Lung (tissue), 12 donors: ENCODE data around the gene ADAMTS17. TPM values are rescaled to one million over a fixed set of nuclear protein-coding genes. Genes with fewer than 3 reads are reported as not detected.

Experiments
- ATAC-seq: fragments of 200-7000 bp; cut with Tn5 transposase; one replicate; pipeline ENCODE4 v1.9.1; 2020; ENCODE audit warnings: moderate number of reproducible peaks; ENCODE audit not compliant: insufficient read depth, low FRiP score
- DNase-seq, 3 donors: peaks; one replicate each; pipeline ENCODE4 v3.0.0-alpha.2; 2013 to 2017
- H3K27ac ChIP-seq, 2 donors: one replicate each; pipeline ENCODE4 v1.5.1; 2013; ENCODE audit warnings: mild to moderate bottlenecking in 2 of 2, moderate library complexity in 2 of 2, control low read depth in 1 of 2, inconsistent platforms in 1 of 2, low read depth in 1 of 2, low read length in 1 of 2
- H3K27me3 ChIP-seq, 3 donors: one replicate each; pipeline ENCODE4 v1.5.1; 2013; ENCODE audit warnings: low read length in 2 of 3; ENCODE audit not compliant: control insufficient read depth in 3 of 3, insufficient read depth in 3 of 3
- H3K36me3 ChIP-seq, 4 donors: one replicate each; pipeline ENCODE4 v1.5.1; 2013; ENCODE audit warnings: low read length in 4 of 4, mild to moderate bottlenecking in 1 of 4, moderate library complexity in 1 of 4; ENCODE audit not compliant: control insufficient read depth in 4 of 4, insufficient read depth in 4 of 4
- H3K4me1 ChIP-seq, 5 donors: one replicate each; pipeline ENCODE4 v1.5.1; 2013; ENCODE audit warnings: low read length in 5 of 5, mild to moderate bottlenecking in 2 of 5, moderate library complexity in 1 of 5; ENCODE audit not compliant: control insufficient read depth in 5 of 5, insufficient read depth in 5 of 5
- H3K4me3 ChIP-seq: one replicate; pipeline ENCODE4 v1.5.1; 2013; ENCODE audit warnings: mild to moderate bottlenecking, control low read depth, moderate library complexity
- H3K9ac ChIP-seq, 2 donors: one replicate each; pipeline ENCODE4 v1.5.1; 2013; ENCODE audit warnings: low read length in 2 of 2, control low read depth in 1 of 2; ENCODE audit not compliant: insufficient read depth in 1 of 2
- H3K9me3 ChIP-seq, 4 donors: one replicate each; pipeline ENCODE4 v1.5.1; 2013; ENCODE audit warnings: low read length in 3 of 4, mild to moderate bottlenecking in 1 of 4, moderate library complexity in 1 of 4; ENCODE audit not compliant: control insufficient read depth in 4 of 4, insufficient read depth in 3 of 4
- WGBS, 2 donors: extraction: QIAGEN DNeasy Blood & Tissue Kit; methylation state at CpG; one replicate each; pipeline ENCODE4 v1.1.7; 2013; 5-methylcytosine and 5-hydroxymethylcytosine counted together
- polyA plus RNA-seq, 2 donors: library from polyadenylated mRNA; stranded (reverse); fragments of 200-250 nt; gene quantifications; one replicate each; pipeline ENCODE4 v1.2.1, GENCODE V29; 2013
- total RNA-seq, 2 donors: library from RNA; depleted of rRNA in 1 of 2; stranded (reverse); fragments of >200 nt in 1 of 2; gene quantifications; one replicate each; pipeline ENCODE4 v1.2.1, GENCODE V29; 2014 to 2021
- TF ChIP-seq, protein P1 (sequence below): IDR thresholded peaks from 2 replicates; pipeline ENCODE4 v1.5.1; 2012; ENCODE audit warnings: mild to moderate bottlenecking; ENCODE audit errors: control extremely low read depth, extremely low read depth
- donor health status: control.
- donor health status: control.
- donor health status: Bipolar disorder and iron deficiency.
- donor health status: healthy.
- donor health status: DM: yes; HTN: yes; CAD: no.

Gene ADAMTS17
- total and polyA plus RNA-seq, 4 donors = 0.47 to 6.6 (median 2.2) TPM

DNA sequence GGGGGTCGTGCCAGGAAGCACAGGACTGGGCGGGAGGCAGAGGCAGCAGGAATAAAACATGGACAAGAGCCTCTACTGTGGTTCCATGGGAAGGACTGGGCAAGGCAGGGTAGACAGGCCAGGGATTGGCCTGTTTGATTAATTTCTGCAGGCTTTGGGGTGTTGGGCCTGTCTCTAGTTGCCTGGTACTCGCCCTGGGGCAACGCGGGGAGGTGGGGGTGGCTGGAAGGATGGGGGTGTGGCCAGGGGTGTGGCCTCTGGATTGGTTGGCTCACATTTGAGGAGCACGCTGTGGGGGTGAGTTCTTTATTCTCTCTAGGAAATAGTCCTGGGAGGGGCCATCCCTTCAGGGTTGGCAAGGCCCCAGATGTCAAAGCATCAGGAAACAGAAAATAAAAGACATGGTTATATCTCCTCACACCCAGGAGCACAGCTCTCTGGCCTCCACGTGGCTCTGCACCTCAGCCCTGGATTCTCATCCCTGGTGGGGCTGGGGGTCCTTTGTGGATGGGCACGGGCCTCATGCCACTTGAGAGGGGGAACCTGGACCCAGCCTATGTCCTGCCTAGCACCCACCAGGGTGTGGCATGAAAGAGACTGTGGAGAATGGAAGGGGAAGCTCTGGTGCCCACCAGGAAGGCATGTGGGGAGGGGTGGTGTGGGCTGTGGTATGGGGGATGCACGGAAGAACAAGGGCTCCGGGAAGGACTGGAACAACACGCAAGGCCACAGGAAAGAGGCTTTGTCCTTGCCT is 385.6 kb downstream of the ADAMTS17 start:
- Histone ChIP-seq H3K4me1 (peaks cover 0 to 32% (median 19%) of the 10 kb centered on the region in 5 donors), H3K36me3 (no peaks in the 10 kb centered on the region), H3K4me3 (no peak overlapping the region), H3K27ac (no peak overlapping the region), H3K9ac (no peak overlapping the region), H3K9me3 (no peaks in the 10 kb centered on the region), H3K27me3 (no peaks in the 10 kb centered on the region)
- DNase-seq = no peak
- no peak for ATAC-seq
- TF ChIP-seq, protein P1, sequence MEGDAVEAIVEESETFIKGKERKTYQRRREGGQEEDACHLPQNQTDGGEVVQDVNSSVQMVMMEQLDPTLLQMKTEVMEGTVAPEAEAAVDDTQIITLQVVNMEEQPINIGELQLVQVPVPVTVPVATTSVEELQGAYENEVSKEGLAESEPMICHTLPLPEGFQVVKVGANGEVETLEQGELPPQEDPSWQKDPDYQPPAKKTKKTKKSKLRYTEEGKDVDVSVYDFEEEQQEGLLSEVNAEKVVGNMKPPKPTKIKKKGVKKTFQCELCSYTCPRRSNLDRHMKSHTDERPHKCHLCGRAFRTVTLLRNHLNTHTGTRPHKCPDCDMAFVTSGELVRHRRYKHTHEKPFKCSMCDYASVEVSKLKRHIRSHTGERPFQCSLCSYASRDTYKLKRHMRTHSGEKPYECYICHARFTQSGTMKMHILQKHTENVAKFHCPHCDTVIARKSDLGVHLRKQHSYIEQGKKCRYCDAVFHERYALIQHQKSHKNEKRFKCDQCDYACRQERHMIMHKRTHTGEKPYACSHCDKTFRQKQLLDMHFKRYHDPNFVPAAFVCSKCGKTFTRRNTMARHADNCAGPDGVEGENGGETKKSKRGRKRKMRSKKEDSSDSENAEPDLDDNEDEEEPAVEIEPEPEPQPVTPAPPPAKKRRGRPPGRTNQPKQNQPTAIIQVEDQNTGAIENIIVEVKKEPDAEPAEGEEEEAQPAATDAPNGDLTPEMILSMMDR = no peak
- 63 to 65% methylated on average over 11 of the region's 11 CpGs for WGBS, 2 donors

DNA sequence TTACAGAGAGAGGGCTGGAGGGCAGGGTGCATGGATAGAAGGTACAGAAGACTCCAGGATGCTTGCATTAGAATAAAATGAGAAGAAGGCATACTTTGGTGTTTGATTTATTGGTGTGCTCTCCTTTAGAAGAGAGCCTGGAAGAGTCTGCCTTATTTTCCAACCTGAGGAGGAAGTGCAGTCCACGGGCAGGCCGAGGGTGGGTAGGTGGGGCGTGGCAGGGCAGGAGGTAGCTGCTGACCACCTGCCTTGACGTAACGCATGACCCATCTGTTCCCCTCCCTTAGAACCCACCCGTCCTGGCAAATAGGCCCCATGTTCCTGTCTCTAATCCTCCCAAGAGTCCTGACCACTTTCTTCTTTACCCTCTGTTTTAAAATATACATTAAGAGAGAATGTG is 386.2 kb downstream of the ADAMTS17 start:
- Histone ChIP-seq H3K9ac (no peak overlapping the region), H3K4me1 (peaks cover 0 to 32% (median 19%) of the 10 kb centered on the region in 5 donors), H3K36me3 (no peaks in the 10 kb centered on the region), H3K27ac (no peak overlapping the region), H3K9me3 (no peaks in the 10 kb centered on the region), H3K27me3 (no peaks in the 10 kb centered on the region), H3K4me3 (no peak overlapping the region)
- WGBS, 2 donors = 82 to 91% methylated on average over 6 of the region's 6 CpGs
- DNase-seq (no peak), ATAC-seq (no peak)
- TF ChIP-seq, protein P1 = no peak

DNA sequence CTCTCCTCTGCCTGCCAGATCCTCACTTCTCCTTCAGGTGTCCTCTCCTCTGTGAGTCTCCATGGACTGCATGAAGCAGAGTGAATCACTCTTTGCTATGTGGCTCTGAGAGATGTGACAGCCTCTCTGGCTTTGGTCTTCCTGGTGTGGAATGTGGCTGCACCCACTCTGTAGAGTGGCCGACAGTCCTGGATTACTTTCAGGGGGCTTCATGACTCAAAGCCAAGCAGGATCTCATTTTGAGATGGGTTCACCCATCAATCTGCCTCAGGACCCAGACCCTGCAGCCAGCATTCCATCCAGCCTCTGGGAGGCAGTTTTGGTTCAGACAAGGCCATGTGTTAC is 386.6 kb downstream of the ADAMTS17 start:
- H3K9ac ChIP-seq = no peak overlapping the region
- TF ChIP-seq, protein P1 = no peak
- H3K9me3 ChIP-seq = no peaks in the 10 kb centered on the region
- no peaks in the 10 kb centered on the region for H3K27me3 ChIP-seq
- WGBS, 2 donors = 92 to 100% methylated on average over 1 of the region's 1 CpG
- no peak for ATAC-seq
- no peaks in the 10 kb centered on the region for H3K36me3 ChIP-seq
- DNase-seq = no peak
- peaks cover 0 to 32% (median 19%) of the 10 kb centered on the region in 5 donors for H3K4me1 ChIP-seq
- no peak overlapping the region for H3K4me3 ChIP-seq
- no peak overlapping the region for H3K27ac ChIP-seq
